Ramos (cell line): ENCODE data around the gene PPM1E.

Source experiments
- in situ Hi-C: fragments of 300-500 bp; cut with MboI; formaldehyde crosslinking; loops from one replicate; pipeline ENCODE4 v1.14.3; 2022; ENCODE audit warnings: low sequenced_read_pairs; ENCODE audit not compliant: unreplicated experiment

The PPM1E gene

DNA sequence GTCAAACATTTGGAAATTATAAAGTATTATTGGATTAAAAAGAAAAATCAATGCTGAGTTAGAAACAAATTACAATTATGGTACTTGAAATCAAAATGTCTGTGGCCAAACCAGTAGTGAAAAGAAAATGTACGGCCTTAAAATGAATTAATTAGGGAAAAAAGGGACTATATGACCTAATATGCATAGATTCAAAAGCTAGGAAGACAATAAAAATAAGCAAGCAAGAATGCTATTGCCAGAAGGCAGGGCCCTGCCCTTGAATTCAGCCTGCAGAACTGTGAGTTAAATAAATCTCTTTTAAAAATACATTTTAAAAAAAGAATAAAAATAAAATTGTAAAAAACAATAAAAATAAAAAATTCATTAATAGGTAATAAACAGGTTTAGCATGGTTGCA is 262.4 kb downstream of the PPM1E start:
- in situ Hi-C loops, result loop anchor here (25.0 kb wide), 1 partner anchor 431 kb away; no protein-coding TSS in a partner anchor

DNA sequence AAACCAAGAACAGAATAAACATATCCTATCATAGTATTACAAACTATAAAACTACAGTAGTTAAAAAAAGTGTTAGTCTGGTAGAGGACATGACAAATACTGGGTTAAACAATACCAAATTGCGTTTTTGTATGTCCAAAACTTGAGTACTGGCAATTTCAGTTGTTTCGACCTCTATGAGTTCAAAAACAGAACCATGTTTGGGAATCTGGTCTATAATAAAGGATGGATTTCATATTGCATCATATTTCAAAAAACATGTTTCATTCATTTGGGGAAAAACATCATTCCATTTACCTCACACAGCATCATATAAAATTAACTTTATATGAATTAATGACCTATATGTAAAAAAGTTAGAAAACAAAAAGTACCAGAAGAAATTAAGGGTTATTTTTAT is 269.3 kb downstream of the PPM1E start:
- in situ Hi-C loops, result loop anchor here (25.0 kb wide), 1 partner anchor 438 kb away; no protein-coding TSS in a partner anchor

- in situ Hi-C loops, result no loop called here
These were observed 270.7 kb downstream of the PPM1E start for GRCh38 chr17:59026176-59026939.

DNA sequence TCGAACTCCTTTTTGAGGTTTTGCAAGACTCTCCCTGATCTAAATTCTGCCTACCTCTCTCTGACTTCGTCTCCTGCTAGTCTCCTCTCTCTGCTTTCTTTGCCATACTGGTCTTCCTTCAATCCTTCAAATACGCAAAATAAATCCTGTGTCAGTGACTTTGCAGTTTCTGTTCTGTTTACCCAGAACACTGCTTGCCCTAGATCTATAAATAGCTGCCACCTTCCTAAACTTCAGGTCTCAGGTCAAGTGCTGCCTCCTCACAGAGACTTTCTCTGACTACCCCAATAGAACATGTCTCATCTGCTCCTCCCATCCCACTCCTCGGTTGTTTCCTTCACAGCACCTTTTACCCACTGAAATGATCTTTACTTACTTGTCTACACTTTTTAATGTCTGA is 272.1 kb downstream of the PPM1E start:
- in situ Hi-C loops, result no loop called here

- in situ Hi-C loops, result no loop called here
These were observed 272.7 kb downstream of the PPM1E start for GRCh38 chr17:59028328-59028727.

DNA sequence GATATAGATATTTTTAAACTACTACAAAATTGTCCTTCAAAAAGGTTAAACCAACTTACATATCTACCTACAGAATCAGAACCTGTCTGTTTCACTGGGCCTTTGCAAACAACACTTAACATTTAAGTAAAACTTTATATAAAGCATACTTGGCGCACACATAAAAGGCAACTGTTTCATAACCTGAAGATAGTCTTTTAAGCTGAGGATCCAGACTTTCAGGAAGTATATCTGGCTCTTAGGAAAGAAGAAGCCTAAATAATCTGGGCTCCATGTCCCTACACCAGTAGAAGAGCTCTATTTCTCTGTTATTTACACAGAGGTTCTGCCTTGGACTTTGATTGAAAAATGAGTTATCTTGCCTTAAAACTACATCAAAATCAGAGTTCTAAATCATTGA is 275.2 kb downstream of the PPM1E start:
- in situ Hi-C loops, result no loop called here
